ENCODE results near the gene PLD4.

Gene PLD4

DNA sequence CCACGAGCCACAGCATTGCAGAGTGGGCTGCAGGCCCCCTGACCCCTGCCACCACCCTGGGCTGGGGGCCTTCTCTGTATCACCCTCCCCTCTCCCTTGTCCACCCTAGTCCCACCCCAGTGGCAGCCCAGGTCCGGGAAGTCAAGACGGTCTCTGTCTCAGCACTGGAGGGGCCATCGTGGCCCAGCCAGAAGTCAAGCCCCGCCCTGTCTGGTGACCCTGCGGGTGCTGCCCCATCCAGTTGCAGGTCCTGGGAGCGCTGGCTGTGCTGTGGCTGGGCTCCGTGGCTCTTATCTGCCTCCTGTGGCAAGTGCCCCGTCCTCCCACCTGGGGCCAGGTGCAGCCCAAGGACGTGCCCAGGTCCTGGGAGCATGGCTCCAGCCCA, 2.7 kb downstream of the PLD4 start:
- in situ Hi-C loops (cut with MboI; ENCODE audit: low sequenced_read_pairs), result no loop called here

GRCh38 chr14:104927901-104928300, 3.2 kb downstream of the PLD4 start:
- in situ Hi-C loops (cut with MboI; ENCODE audit: low sequenced_read_pairs), result no loop called here

DNA sequence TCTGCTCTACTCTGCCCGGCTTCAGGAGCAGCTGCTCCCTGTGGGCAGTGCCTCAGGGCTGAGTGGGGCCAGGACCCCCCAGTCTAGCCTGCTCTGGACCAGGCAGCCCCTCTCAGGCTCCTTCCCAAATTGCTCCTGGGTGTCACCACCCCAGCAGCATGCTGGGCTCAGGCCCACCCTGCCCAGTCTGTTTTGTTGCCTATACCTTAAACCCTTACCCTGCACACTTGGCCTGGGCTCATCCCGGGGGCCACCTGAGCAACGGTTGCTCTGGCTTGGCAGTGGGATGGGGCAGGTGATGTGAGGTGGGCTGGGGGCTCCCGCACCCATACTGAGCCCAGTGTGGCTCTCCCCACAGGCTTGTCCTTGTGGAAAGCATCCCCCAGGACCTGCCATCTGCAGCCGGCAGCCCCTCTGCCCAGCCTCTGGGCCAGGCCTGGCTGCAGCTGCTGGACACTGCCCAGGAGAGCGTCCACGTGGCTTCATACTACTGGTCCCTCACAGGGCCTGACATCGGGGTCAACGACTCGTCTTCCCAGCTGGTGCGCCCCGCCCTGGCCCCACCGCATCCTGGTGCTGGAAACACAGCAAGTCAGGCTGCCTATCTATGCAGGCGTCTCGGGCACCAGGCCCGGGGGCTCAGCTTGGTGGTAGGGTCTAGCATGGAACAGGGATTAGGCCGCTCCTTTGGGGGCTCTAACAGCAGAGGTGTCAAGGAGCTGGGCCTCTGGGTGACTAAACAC, 3.9 kb downstream of the PLD4 start:
- in situ Hi-C loops (cut with MboI; ENCODE audit: low sequenced_read_pairs), result no loop called here

DNA sequence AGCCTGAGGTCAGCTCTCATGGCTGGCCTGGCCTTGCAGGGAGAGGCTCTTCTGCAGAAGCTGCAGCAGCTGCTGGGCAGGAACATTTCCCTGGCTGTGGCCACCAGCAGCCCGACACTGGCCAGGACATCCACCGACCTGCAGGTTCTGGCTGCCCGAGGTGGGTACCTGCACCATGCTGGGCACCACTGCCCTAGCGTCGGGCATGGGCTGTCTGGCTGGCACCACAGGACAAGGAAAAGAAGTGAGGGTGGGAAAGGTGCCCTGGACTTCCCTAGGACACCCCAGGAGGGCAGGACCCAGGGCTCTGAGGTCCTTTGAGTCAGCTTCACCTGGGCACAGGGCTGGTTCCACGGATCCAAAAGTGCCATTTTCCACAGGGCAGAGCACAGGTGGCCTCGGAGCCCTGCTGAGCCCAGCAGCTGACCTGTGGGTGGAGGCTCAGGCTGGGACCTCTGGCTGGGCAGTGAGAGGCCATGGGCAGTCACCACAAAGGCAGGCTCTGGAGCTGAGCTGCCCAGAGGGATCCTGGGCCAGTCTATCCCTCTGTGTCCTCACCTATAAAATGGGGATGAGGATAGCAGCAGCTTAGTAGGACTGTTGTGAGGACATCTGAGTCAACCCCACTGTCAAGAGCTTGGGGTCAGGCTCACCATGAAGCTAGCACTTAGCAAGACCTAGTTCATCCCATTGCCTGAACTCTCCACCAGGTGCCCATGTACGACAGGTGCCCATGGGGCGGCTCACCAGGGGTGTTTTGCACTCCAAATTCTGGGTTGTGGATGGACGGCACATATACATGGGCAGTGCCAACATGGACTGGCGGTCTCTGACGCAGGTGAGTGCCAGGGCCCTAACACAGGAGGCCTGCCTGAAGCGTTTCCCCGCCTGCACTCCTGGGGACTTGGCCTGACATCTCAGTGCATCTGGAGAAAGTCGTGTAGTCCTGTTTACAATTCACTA, 4.9 kb downstream of the PLD4 start:
- in situ Hi-C loops (cut with MboI; ENCODE audit: low sequenced_read_pairs), result no loop called here

DNA sequence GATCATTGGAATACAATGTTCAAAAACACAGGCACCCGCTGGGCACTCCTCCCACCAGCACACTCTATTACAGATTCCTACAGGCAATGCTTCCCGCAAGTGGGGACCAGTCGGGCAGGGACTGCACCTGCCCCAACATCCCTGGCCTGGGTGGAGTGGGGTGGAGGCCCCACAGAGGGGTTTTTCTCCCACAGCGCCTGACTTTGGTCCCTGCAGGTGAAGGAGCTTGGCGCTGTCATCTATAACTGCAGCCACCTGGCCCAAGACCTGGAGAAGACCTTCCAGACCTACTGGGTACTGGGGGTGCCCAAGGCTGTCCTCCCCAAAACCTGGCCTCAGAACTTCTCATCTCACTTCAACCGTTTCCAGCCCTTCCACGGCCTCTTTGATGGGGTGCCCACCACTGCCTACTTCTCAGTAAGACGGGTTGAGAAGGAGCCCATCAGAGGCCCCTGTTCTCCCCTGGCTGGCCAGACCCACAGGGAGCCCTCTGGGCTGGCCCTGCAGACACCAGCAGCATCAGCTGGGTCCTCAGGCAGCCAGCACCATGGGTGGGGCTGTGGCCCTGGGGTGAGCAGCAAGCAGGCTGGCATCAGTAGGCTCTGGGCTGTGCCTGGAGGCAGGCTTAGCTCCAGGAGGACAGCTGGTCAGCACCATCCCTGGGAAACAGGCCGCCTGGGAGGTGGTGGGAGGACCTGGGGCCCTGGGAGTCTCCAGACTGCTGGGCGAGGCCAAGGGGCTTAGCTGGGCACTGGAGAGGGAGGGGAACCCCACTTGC, 6.0 kb downstream of the PLD4 start:
- in situ Hi-C loops (cut with MboI; ENCODE audit: low sequenced_read_pairs), result no loop called here

- in situ Hi-C loops (cut with MboI; ENCODE audit: low sequenced_read_pairs), result no loop called here
These were observed 6.7 kb downstream of the PLD4 start for GRCh38 chr14:104931304-104931770.

- in situ Hi-C loops (cut with MboI; ENCODE audit: low sequenced_read_pairs), result no loop called here
These were observed 7.3 kb downstream of the PLD4 start for GRCh38 chr14:104931771-104932675.

DNA sequence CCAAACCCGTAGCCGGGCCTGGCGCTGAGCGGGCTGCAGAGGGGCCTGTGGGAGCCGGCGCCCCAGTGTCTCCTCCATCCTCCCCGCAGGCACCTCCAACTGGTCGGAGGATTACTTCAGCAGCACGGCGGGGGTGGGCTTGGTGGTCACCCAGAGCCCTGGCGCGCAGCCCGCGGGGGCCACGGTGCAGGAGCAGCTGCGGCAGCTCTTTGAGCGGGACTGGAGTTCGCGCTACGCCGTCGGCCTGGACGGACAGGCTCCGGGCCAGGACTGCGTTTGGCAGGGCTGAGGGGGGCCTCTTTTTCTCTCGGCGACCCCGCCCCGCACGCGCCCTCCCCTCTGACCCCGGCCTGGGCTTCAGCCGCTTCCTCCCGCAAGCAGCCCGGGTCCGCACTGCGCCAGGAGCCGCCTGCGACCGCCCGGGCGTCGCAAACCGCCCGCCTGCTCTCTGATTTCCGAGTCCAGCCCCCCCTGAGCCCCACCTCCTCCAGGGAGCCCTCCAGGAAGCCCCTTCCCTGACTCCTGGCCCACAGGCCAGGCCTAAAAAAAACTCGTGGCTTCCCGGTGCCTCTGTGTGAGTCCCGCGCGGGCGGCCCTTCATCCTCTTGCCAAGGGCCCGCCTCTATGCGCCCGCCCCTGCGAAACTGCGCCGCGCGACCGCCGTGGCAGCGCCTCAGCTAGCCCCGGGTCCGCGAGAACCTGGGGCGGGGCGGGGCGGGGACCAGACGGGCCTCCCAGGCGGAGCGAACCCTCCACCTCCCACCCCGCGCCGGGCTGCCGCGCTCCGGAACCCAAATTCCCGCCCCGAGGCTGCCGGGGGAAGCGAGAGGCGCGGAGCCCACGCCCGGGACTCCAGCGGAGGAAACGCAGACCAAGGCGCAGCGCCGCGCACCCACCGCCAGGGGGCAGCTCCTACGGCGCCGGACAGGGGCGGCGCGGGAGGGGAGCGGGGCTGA, 8.3 kb downstream of the PLD4 start:
- in situ Hi-C loops (cut with MboI; ENCODE audit: low sequenced_read_pairs), result no loop called here

- in situ Hi-C loops (cut with MboI; ENCODE audit: low sequenced_read_pairs), result no loop called here
These were observed 9.4 kb downstream of the PLD4 start for GRCh38 chr14:104933746-104934733.

GRCh38 chr14:104935026-104935650, 10.5 kb downstream of the PLD4 start:
- in situ Hi-C loops (cut with MboI; ENCODE audit: low sequenced_read_pairs), result no loop called here

- in situ Hi-C loops (cut with MboI; ENCODE audit: low sequenced_read_pairs), result no loop called here
These were observed 11.3 kb downstream of the PLD4 start for GRCh38 chr14:104935955-104936354.

DNA sequence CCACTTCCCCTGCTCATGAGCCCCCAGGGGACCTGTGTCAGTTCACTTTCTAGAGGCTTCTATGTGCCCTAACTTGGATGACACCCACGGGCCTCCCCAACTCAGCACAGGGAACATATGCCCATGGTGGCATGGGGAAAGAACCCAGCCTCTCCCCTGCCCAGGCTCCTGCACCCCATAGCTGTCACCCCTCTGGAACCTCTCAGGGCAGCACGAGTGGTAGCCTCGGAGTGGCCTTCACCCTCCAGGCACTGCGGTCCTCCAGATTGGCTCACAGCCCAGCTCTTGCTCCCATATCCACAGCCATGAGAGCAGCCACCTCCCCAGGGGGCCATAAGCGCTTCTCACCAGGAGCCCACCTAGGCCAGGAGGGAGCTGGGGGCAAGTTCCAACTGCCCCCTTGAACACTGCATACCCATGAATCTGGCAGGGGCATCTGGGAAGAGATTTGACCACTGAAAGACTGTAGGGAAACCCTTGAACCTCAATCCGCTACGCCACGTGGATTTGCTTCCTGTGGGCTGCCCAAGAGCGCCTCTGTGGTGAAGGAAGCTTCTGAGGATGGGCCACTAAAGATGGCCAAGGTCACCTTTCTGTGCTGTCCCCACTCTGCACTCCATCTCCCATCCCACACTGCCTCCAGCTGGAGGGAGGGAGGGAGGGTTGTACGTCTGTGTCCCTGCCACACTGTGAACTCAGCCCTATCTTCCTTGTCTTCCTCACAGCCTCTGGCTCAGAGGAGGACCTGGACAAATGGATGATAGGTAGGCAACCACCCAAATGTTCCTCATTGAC, 11.9 kb downstream of the PLD4 start:
- in situ Hi-C loops (cut with MboI; ENCODE audit: low sequenced_read_pairs), result no loop called here

DNA sequence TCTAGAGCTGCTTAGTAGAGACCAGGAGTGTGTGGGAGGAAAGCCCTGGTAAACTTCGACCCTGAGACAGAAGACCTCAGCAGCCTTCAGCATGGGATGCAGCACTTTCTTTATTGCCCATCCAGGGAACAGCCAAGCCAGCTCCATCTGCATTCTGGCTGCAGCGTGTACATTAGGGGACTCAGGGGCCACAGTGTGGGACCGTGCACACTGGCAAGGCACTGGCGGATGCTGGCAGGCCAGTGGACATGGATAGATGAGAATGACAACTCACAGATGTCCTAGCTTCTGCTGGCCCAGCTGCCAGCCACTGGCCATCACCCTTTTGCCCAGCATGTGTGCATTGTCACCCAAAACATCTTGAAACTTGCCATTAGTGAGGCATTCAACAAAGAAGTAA, 12.5 kb downstream of the PLD4 start:
- in situ Hi-C loops (cut with MboI; ENCODE audit: low sequenced_read_pairs), result no loop called here

DNA sequence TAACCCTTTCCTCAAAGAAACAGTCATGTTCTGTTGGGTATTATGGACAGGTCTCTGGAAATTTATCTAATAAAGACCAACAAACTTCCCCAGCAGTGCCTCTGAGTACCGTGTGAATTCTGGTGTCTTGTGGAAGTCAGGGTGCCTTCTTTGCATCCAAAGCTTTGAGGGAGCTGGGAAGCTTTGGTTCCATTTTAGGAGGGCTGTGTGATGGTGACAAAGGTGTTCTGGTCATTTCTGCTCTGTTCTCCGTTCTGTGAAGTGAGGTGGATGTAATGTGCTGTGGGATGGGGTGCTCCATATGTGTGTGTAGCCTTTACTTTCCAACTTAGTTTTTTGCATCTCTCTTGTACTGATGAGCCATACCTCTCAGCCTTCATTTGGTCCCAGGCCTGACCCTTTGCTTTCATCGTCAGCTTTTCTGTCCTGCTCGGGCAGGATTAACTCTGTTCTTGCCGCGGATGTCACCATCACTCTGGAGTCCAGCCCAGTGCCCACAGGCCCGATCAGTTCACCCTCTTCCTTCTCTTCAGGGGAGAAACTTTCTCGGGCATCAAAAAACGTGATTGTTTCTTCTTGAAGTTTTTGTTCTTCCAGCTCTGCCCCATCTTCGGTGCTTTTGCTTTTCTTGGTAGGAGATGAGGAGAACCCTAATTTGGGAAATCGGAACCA, 13.2 kb downstream of the PLD4 start:
- in situ Hi-C loops (cut with MboI; ENCODE audit: low sequenced_read_pairs), result no loop called here

DNA sequence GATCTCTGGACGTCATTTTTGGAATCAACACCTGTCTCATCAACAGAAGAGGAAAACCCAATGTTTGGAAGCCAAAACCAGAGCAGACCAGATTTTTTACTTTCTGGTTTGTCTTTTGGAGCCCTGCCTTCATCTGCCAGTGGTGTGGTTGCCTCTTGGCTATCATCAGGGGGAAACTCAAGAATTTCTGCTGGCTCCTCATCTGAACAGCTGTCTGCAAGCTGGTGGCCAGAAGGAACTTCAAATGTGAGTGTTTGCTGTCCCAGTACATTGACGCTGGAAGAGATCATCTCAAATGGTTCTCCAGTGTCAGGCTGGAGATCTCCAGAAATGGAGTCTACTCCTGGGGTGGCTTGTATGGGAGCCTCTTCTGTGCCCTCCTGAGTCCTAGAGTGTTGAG, 13.8 kb downstream of the PLD4 start:
- in situ Hi-C loops (cut with MboI; ENCODE audit: low sequenced_read_pairs), result no loop called here

DNA sequence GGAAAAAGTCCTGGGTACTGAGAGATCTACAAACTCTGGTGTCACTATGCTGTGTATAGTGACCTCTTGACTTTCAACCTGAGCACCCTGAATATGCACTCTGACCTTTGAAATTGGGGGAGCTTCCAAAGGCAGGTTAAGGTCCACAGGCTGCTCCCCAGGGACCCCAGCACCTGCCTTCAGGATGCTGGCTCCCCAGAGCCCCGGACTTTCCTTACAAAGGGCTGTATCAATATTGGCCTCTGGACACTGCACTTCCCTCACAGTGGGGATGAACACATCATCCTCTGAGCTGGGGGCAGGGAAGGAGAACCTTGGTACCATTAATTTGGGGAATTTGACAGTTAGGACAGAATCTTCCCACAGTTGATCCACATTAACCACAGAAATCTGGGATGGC, 14.3 kb downstream of the PLD4 start:
- in situ Hi-C loops (cut with MboI; ENCODE audit: low sequenced_read_pairs), result no loop called here
